Suprapubic skin (tissue), 4 donors: ENCODE results near the gene GPRC5A.

Experiments used
- EP300 ChIP-seq: sonication (generic); formaldehyde crosslinking; IDR thresholded peaks from one replicate; pipeline ENCODE4 v1.6.1; 2017; ENCODE audit warnings: antibody characterized with exemption
- POLR2A ChIP-seq, 2 donors: fragments of 450-650 bp; IDR thresholded peaks; one replicate each; pipeline ENCODE4 v1.6.1; 2017; ENCODE audit warnings: antibody characterized with exemption in 2 of 2, mild to moderate bottlenecking in 2 of 2, moderate library complexity in 2 of 2
- POLR2AphosphoS5 ChIP-seq, 3 donors: sonication (generic); formaldehyde crosslinking; IDR thresholded peaks; one replicate each; pipeline ENCODE4 v1.6.1; 2017; ENCODE audit warnings: antibody characterized with exemption in 3 of 3
- TF ChIP-seq, protein P1 (sequence below), 2 donors: fragments of 200-600 bp in 1 of 2; fragments of 450-650 bp in 1 of 2; sonication (generic) in 1 of 2; IDR thresholded peaks; one replicate each; pipeline ENCODE4 v1.5.1; 2016 to 2019; ENCODE audit warnings: antibody characterized with exemption in 2 of 2, mild to moderate bottlenecking in 1 of 2, moderate library complexity in 1 of 2

DNA sequence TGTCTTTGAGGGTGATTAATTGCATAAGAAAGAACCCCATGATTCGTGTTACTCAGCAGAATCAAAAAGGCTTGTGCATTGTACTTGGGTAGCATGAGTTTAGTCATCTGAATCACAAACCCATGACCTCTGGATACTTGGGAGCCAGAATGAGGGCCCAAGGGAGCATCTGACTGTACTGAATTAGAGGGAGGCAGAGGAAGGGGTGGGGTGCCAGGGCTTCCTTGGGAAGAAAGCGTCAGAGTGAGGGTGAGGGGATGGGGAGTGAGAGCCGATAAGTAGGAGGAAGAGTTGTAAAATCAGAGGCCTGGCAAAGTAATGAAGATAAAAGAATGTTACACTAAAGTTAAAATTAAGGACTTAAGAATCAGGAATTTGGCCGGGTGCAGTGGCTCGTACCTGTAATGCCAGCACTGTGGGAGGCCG lies 30.8 kb downstream of the GPRC5A start:
- TF ChIP-seq, protein P1, sequence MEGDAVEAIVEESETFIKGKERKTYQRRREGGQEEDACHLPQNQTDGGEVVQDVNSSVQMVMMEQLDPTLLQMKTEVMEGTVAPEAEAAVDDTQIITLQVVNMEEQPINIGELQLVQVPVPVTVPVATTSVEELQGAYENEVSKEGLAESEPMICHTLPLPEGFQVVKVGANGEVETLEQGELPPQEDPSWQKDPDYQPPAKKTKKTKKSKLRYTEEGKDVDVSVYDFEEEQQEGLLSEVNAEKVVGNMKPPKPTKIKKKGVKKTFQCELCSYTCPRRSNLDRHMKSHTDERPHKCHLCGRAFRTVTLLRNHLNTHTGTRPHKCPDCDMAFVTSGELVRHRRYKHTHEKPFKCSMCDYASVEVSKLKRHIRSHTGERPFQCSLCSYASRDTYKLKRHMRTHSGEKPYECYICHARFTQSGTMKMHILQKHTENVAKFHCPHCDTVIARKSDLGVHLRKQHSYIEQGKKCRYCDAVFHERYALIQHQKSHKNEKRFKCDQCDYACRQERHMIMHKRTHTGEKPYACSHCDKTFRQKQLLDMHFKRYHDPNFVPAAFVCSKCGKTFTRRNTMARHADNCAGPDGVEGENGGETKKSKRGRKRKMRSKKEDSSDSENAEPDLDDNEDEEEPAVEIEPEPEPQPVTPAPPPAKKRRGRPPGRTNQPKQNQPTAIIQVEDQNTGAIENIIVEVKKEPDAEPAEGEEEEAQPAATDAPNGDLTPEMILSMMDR (IDR thresholded peaks at IDR 0.05): no peak
- TF ChIP-seq POLR2A (IDR thresholded peaks at IDR 0.05): no peak
- TF ChIP-seq POLR2AphosphoS5 (IDR thresholded peaks at IDR 0.05): peak in 1 of 3 donors; percentile 56
- no peak for TF ChIP-seq EP300
